Activated naive CD4-positive, alpha-beta T cell treated with anti-CD3 and anti-CD28 coated beads, Interleukin-2, amount 10 ng/mL, durations not matched to agents 7 days and 5 days (primary cell): Measurements from ENCODE around the gene VTN.

Source experiments
- CTCF ChIA-PET: fragments of 350-600 bp; sonication (Branson Sonifier 250); formaldehyde crosslinking; loops from one replicate; lab custom pipeline; 2021; ENCODE audit warnings: antibody characterized with exemption; lab: Charles Lee
- DNase-seq: peaks from one replicate; pipeline ENCODE4 v3.0.0-alpha.2; 2020
- H3K27ac Mint-ChIP-seq: one replicate; pipeline ENCODE4 v1.8.0; 2021; ENCODE audit warnings: mild to moderate bottlenecking, moderate library complexity, mixed read lengths
- H3K27me3 Mint-ChIP-seq: one replicate; pipeline ENCODE4 v1.8.0; 2021; ENCODE audit warnings: mild to moderate bottlenecking, mixed read lengths
- H3K36me3 Mint-ChIP-seq: one replicate; pipeline ENCODE4 v1.8.0; 2021; ENCODE audit warnings: mixed read lengths
- H3K4me1 Mint-ChIP-seq: one replicate; pipeline ENCODE4 v1.8.0; 2021; ENCODE audit warnings: mixed read lengths
- H3K4me3 Mint-ChIP-seq: one replicate; pipeline ENCODE4 v1.8.0; 2021; ENCODE audit warnings: mild to moderate bottlenecking, moderate library complexity, mixed read lengths
- H3K9me3 Mint-ChIP-seq: one replicate; pipeline ENCODE4 v1.8.0; 2021; ENCODE audit warnings: mixed read lengths

VTN gene

DNA sequence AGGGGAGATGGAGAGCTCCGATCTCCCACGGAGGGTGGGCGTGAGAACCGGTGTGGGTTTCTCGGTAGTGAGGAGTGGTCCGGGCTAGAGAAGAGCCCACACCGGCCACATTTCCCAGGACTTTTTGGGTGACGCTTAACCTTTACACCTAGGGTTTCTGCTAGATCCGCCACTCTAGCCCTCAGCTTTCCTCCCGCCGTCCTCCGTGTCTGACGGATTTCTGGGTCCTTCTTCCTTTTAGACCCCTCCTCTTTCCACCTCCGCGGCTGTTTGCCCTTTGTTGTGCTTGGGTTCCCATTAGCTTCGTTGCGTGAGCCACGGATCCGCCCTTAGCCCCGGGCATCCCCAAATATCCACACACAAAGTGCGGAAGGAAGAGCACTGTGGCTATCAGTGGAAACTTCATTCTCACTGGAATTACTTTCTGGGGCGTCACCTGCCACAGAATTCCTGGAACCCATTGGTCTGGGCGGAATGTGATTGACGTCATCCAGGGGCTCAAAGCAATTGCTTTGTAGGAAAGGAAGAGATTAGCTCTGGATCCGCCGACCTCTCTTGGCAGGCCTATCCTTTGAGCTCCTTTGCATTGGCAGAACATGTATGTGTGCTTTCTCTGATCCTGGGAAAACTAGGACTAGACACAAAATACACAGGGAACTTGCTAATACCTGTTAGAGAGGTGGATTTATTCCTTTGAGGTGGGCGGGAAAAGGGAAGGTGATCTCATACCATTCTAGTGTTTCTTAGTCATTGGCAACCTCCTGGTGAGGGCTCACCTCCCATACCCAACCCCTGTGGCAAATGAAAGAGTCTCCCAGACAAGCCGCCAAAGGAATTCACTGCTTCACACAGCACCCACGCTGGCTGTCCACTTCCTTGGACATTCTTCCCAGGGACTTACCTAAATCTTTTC, 33.9 kb downstream of the VTN start:
- no peaks in the 10 kb centered on the region for H3K9me3 Mint-ChIP-seq
- H3K27me3 Mint-ChIP-seq = no peaks in the 10 kb centered on the region
- peaks cover 10% of the 10 kb centered on the region for H3K36me3 Mint-ChIP-seq
- CTCF ChIA-PET = interaction anchor here (0.8 to 1.7 kb wide), 4 partner anchors 10 to 103 kb away, joined by 3 to 10 read pairs (median 4); partner anchors contain the start of gene POLDIP2
- peaks cover 53% of the 10 kb centered on the region for H3K4me1 Mint-ChIP-seq
- peak overlapping the region; percentile 99 for H3K4me3 Mint-ChIP-seq
- peak overlapping the region; percentile 98 for H3K27ac Mint-ChIP-seq
- DNase-seq = peak; percentile 52

GRCh38 chr17:28335201-28335958, 34.7 kb downstream of the VTN start, which contains the start of the genes IFT20 and TNFAIP1:
Gene IFT20, minus strand, starts transcription at chr17:28335472. Its CDS starts 3,487 bp downstream, at chr17:28331985.
Gene TNFAIP1, plus strand, starts transcription at chr17:28335761. Its CDS starts 3,761 bp downstream, at chr17:28339522.
- DNase-seq = peak; percentile 99
- Mint-ChIP-seq H3K4me3 (peak within 1 kb of the TSS; percentile 99), H3K27me3 (no peaks in the 10 kb centered on the region), H3K4me1 (peaks cover 53% of the 10 kb centered on the region), H3K36me3 (peaks cover 9% of the 10 kb centered on the region), H3K9me3 (no peaks in the 10 kb centered on the region), H3K27ac (peak within 1 kb of the TSS; percentile 98)
- CTCF ChIA-PET = interaction anchor here (0.8 to 1.7 kb wide), 4 partner anchors 11 to 102 kb away, joined by 3 to 10 read pairs (median 4); partner anchors contain the start of gene POLDIP2

DNA sequence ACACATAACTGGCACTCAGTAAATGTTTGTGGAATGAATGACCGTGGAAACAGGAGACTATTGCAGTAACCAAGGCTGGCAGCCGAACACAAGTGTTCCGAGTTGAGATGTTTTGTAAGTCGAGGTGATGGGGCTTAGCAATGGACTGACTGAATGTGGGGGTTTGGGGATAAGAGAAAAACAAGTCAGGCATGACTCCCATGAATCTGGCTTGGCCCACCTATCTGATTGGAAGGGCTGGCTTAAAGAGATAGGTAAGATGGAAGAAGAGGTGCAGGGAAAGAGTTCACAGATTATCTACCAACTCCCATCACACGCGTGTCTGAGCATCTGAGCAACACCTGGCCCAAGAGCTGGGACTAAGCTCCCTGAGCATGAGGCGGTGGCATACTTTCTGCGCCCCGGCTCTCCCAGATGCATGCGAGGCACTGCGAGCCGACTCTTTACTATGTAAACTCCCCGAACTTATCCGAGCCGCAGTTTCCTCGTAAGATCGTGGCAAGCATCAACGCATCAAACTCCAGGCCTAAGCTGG, 35.4 kb downstream of the VTN start:
- Mint-ChIP-seq H3K27ac (peak overlapping the region; percentile 98), H3K36me3 (peaks cover 6% of the 10 kb centered on the region), H3K27me3 (no peaks in the 10 kb centered on the region), H3K4me3 (peak overlapping the region; percentile 99), H3K9me3 (no peaks in the 10 kb centered on the region), H3K4me1 (peaks cover 53% of the 10 kb centered on the region)
- DNase-seq = no peak
- CTCF ChIA-PET = no interaction called here

DNA sequence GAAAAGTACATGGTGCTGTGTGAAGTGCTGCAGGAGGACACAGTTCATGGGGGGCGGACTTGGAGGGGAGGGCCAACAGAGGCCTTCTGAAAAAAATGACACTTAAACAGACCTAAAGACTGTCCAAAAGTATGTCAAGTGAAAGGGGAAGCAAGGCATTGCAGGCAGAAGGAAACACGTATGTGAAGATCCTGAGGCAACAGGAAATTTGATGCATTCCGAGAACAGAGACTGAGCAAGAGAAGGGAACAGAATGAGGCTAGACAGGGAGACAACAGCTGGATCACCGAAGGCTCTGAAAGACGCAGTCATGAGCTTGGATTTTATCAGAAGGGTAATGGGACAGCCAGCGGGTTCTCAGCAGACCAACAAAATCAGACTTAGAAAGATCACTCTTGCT, 35.9 kb downstream of the VTN start:
- Mint-ChIP-seq H3K9me3 (no peaks in the 10 kb centered on the region), H3K27ac (no peak overlapping the region), H3K27me3 (no peaks in the 10 kb centered on the region), H3K36me3 (peaks cover 4% of the 10 kb centered on the region), H3K4me3 (peak overlapping the region; percentile 99), H3K4me1 (peaks cover 51% of the 10 kb centered on the region)
- no peak for DNase-seq
- CTCF ChIA-PET = interaction anchor here (0.6 kb wide), 1 partner anchor 24 kb away, joined by 3 read pairs; no protein-coding TSS in a partner anchor

- H3K36me3 Mint-ChIP-seq = peaks cover 11% of the 10 kb centered on the region
- no peaks in the 10 kb centered on the region for H3K27me3 Mint-ChIP-seq
- CTCF ChIA-PET = interaction anchor here (0.6 kb wide), 1 partner anchor 25 kb away, joined by 3 read pairs; no protein-coding TSS in a partner anchor
- H3K9me3 Mint-ChIP-seq = no peaks in the 10 kb centered on the region
- H3K4me3 Mint-ChIP-seq = no peak overlapping the region
- H3K4me1 Mint-ChIP-seq = peaks cover 46% of the 10 kb centered on the region
- H3K27ac Mint-ChIP-seq = no peak overlapping the region
- DNase-seq = no peak
These were observed 36.9 kb downstream of the VTN start for GRCh38 chr17:28333083-28333746.

DNA sequence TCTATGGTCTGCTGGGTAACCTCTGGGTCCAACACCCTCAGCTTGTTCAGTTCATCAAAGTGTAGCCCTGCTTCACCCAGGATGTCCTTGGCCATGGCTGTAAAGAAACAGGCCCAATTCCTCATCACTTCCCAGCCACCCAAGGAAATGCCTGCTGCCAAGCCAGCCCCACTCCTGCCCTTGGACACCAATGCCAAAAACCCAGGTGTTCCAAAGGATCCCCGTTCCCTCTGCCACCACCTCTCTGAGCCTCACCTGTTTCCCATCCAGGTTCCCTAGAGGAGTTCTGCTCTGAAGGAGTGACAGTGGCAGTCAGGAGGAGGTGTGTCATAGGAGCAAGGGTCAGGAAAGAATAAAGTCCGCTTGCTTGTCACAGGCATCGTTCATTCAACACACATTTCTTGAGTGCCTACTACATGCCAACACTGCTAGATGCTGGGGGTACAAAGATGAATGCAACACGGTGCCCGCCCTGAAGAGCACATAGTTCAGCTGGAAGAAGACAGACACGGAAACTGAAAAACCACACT, 38.2 kb downstream of the VTN start:
- no peak overlapping the region for H3K4me3 Mint-ChIP-seq
- H3K27ac Mint-ChIP-seq = no peak overlapping the region

DNA sequence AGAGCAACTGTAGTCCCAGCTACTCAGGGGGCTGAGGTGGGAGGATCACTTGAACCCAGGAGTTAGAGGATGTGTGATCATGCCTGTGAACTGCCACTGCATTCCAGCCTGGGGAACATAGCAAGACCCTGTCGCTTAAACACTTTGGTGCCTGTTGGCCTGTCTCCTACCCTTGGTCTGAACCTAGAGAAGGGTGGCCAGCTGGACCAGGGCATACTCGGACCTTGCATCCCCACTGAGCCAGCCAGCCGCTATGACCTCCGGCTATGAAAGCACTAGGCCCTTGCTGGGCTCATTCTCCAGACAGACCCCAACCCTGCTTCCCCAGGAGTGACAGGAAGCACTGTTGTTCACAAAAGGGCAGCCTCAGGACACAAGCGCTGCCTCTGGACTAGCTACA, 39.4 kb downstream of the VTN start:
- Mint-ChIP-seq H3K27me3 (no peaks in the 10 kb centered on the region), H3K4me1 (peaks cover 24% of the 10 kb centered on the region), H3K9me3 (no peaks in the 10 kb centered on the region), H3K27ac (peak overlapping the region; percentile 28), H3K36me3 (peaks cover 22% of the 10 kb centered on the region), H3K4me3 (no peak overlapping the region)
- DNase-seq = no peak
- CTCF ChIA-PET = no interaction called here

More for the DNA sequence above, 38.2 kb downstream of the VTN start:
- H3K27me3 Mint-ChIP-seq = no peaks in the 10 kb centered on the region
- H3K9me3 Mint-ChIP-seq = no peaks in the 10 kb centered on the region
- peaks cover 17% of the 10 kb centered on the region for H3K36me3 Mint-ChIP-seq
- CTCF ChIA-PET = no interaction called here
- peaks cover 34% of the 10 kb centered on the region for H3K4me1 Mint-ChIP-seq
- DNase-seq = no peak

GRCh38 chr17:28328325-28328724, 41.8 kb downstream of the VTN start:
- H3K27me3 Mint-ChIP-seq = no peaks in the 10 kb centered on the region
- no peak overlapping the region for H3K4me3 Mint-ChIP-seq
- peaks cover 2% of the 10 kb centered on the region for H3K4me1 Mint-ChIP-seq
- no peak for DNase-seq
- peaks cover 22% of the 10 kb centered on the region for H3K36me3 Mint-ChIP-seq
- H3K27ac Mint-ChIP-seq = no peak overlapping the region
- CTCF ChIA-PET = no interaction called here
- no peaks in the 10 kb centered on the region for H3K9me3 Mint-ChIP-seq

GRCh38 chr17:28327709-28328108, 42.4 kb downstream of the VTN start:
- no peak for DNase-seq
- Mint-ChIP-seq H3K36me3 (peaks cover 22% of the 10 kb centered on the region), H3K27ac (no peak overlapping the region), H3K4me3 (no peak overlapping the region), H3K4me1 (peaks cover 4% of the 10 kb centered on the region), H3K27me3 (no peaks in the 10 kb centered on the region), H3K9me3 (no peaks in the 10 kb centered on the region)
- CTCF ChIA-PET = no interaction called here

DNA sequence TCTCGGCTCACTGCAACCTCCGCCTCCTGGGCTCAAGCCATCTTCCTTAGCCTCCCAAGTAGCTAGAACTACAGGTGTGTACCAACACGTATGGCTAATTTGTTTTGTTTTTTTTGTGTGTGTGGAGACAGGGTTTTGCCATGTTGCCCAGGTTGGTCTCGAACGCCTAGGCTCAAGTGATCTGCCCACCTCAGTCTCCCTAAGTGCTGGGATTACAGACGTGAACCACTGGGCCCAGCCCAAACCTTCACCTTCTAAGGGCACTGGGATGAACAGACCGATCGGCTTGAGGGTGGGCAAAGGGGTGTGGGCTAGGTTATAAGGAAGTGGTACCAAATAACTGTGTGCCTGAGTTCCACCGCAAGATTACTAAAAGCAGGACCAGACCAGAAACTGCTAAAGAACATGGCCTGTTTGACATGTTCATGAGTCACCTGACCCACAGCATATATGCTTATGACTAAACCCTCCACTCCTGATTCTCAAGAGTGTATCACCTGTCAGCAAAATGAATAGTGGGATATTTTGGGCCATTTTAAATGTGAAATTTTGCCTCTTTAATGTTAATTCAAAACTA, 43.0 kb downstream of the VTN start:
- H3K4me3 Mint-ChIP-seq = no peak overlapping the region
- H3K27ac Mint-ChIP-seq = no peak overlapping the region

DNA sequence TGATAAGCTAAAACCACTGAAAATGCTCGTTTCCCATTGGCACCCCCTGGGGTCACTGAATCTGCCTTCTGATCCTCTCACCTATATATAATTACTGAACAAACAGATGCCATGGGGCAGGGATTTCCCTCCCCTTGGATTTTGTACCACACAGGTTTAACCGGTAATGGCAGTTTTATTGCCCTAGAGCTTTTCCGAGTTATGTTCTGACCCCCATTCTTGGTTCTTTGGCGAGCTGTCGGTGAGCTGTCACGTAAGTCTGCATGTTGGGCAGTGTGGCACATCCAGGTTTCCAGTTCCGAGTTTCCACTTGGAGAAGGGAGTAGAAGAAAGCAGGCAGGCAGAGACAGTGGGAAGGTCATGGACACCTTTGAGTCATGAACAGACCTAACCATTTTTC, 44.0 kb downstream of the VTN start:
- Mint-ChIP-seq H3K27me3 (no peaks in the 10 kb centered on the region), H3K9me3 (no peaks in the 10 kb centered on the region), H3K4me3 (no peak overlapping the region), H3K36me3 (peaks cover 25% of the 10 kb centered on the region), H3K4me1 (peaks cover 13% of the 10 kb centered on the region), H3K27ac (no peak overlapping the region)
- CTCF ChIA-PET = no interaction called here
- DNase-seq = no peak

More for the DNA sequence above, 43.0 kb downstream of the VTN start:
- no peak for DNase-seq
- peaks cover 24% of the 10 kb centered on the region for H3K36me3 Mint-ChIP-seq
- no peaks in the 10 kb centered on the region for H3K9me3 Mint-ChIP-seq
- H3K4me1 Mint-ChIP-seq = peaks cover 5% of the 10 kb centered on the region
- H3K27me3 Mint-ChIP-seq = no peaks in the 10 kb centered on the region
- CTCF ChIA-PET = no interaction called here

DNA sequence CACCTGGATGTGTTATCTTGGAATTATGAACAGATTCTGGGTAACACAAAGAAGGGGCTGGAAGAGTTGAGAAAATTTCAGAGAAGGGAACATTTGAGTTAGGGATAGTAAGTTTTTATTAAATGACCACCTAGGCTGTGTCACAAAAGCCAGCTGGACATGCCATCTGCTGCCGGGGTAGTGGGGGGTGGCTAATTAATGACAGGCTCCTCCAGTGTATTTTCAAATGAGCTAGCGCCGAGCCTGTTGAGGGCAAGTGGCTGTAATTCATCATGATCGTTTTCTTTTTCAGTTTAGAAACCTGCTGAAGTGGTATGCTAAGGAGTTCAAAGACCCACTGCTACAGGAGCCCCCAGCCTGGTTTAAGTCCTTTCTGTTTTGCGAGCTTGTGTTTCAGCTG, 44.9 kb downstream of the VTN start:
- peaks cover 29% of the 10 kb centered on the region for H3K36me3 Mint-ChIP-seq
- H3K27ac Mint-ChIP-seq = no peak overlapping the region
- peaks cover 22% of the 10 kb centered on the region for H3K4me1 Mint-ChIP-seq
- no peak for DNase-seq
- no peak overlapping the region for H3K4me3 Mint-ChIP-seq
- CTCF ChIA-PET = no interaction called here
- no peaks in the 10 kb centered on the region for H3K9me3 Mint-ChIP-seq
- H3K27me3 Mint-ChIP-seq = no peaks in the 10 kb centered on the region

DNA sequence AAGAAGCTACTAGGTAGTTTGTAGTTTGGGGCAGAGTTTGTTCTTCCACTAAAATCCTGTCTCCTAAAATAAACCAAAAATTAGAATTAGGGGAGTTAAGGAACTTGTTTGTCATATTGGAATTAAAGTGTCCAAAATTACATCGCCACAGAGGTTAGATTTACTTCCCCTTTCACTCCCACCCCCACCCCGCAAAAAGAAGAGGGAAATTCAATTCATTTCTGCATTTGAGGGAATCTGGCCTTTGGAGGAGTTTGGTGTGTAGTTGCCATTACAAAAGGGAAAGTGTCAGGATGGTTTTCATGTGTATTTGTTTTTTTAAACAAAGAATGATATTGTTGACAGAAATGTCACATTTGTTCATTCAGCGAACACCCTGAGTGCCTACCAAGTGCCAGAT, 45.3 kb downstream of the VTN start:
- no peak for DNase-seq
- Mint-ChIP-seq H3K4me3 (no peak overlapping the region), H3K27ac (no peak overlapping the region), H3K36me3 (peaks cover 29% of the 10 kb centered on the region), H3K9me3 (no peaks in the 10 kb centered on the region), H3K27me3 (no peaks in the 10 kb centered on the region), H3K4me1 (peaks cover 26% of the 10 kb centered on the region)
- CTCF ChIA-PET = no interaction called here
